K562 (cell line): ENCODE results near the gene GOLGB1.

Source experiments
- ELF4 ChIP-seq: fragments of 450-650 bp; formaldehyde crosslinking; IDR thresholded peaks from 2 replicates; pipeline ENCODE4 v1.4.0; 2022; ENCODE audit warnings: missing genetic modification characterization
- POLR2AphosphoS2 ChIP-seq: IDR thresholded peaks from 2 replicates; pipeline ENCODE4 v1.6.1; 2012; ENCODE audit warnings: low read length, improper control_type of control experiment
- TF ChIP-seq, protein P1 (sequence below): fragments of 450-650 bp; IDR thresholded peaks from 2 replicates; pipeline ENCODE4 v1.6.1; 2016

DNA sequence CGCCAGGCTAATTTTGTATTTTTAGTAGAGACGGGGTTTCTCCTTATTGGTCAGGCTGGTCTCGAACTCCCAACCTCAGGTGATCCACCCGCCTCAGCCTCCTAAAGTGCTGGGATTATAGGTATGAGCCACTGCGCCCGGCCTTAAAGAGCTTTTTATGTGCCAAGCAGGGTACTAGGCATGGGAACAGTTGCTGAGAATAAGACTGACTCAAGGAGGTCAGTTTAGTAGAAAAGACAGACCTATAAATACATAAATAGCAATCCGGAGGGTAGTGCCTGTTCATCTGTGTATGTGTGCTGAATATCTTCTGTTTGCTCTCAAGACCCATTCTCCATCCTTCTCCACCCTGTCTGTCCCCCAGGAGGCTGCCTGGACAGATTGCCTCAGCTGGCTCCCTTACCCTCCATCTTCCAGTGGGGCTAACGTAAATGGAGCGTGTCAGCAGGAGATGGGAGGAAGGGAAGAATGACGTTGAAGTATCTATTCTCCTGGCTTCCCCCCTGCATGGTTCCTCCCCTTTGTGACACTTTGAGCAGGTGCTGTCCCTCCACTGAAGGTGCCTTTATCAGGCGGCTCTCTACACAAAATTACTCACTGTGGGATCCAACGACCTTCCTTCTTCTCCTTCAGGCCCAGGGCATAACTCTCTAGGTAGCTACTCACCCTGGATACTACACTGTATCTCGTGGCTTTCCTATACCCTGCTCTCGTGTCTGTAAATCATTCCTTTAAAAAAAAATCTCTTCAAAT lies 125.2 kb downstream of the GOLGB1 start:
- TF ChIP-seq ELF4 (CRISPR knock-in tag) = no peak
- TF ChIP-seq, protein P1, sequence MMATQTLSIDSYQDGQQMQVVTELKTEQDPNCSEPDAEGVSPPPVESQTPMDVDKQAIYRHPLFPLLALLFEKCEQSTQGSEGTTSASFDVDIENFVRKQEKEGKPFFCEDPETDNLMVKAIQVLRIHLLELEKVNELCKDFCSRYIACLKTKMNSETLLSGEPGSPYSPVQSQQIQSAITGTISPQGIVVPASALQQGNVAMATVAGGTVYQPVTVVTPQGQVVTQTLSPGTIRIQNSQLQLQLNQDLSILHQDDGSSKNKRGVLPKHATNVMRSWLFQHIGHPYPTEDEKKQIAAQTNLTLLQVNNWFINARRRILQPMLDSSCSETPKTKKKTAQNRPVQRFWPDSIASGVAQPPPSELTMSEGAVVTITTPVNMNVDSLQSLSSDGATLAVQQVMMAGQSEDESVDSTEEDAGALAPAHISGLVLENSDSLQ = no peak
- no peak for TF ChIP-seq POLR2AphosphoS2
